Measurements from ENCODE around the gene SMTN.

SMTN gene

GRCh38 chr22:31081963-31082605, 966 bp downstream of the SMTN start:
- no peaks in the 10 kb centered on the region for H3K9me3 ChIP-seq (ENCODE audit: control extremely low read depth in 1 of 5, control insufficient read depth in 4 of 5, insufficient read depth in 2 of 5, low read depth in 1 of 5, low read length in 4 of 5)
- H3K36me3 ChIP-seq (ENCODE audit: control insufficient read depth in 4 of 4, insufficient read depth in 4 of 4, low read length in 3 of 4) = no peaks in the 10 kb centered on the region
- no peak overlapping the region for H3K27ac ChIP-seq (ENCODE audit: insufficient read depth in 1 of 2, low read depth in 1 of 2, low read length in 2 of 2, poor library complexity in 1 of 2, severe bottlenecking in 2 of 2)
- peaks cover 2 to 53% (median 47%) of the 10 kb centered on the region in 4 experiments for H3K4me1 ChIP-seq (ENCODE audit: control extremely low read depth in 1 of 4, control insufficient read depth in 4 of 4, insufficient read depth in 4 of 4, low read length in 3 of 4)
- 94% methylated on average over 4 of the region's 6 CpGs for WGBS (ENCODE audit: insufficient coverage)
- CTCF ChIA-PET = interaction anchor here (0.8 to 6.9 kb wide), 10 partner anchors 9 to 206 kb away, joined by 3 to 48 read pairs (median 4); no protein-coding TSS in a partner anchor
- peak overlapping the region in 5 of 7 experiments; percentile 81 to 88 (median 87) for H3K4me3 ChIP-seq (ENCODE audit: control insufficient read depth in 1 of 7, extremely low read depth in 1 of 7, insufficient read depth in 4 of 7, low read depth in 2 of 7, low read length in 6 of 7)
- POLR2A ChIA-PET = interaction anchor here (2.3 kb wide), 1 partner anchor 113 kb away, joined by 5 read pairs; the partner anchor contains the start of genes MORC2 and TUG1
- no peaks in the 10 kb centered on the region for H3K27me3 ChIP-seq (replicated peaks in 2 of 5; ENCODE audit: control insufficient read depth in 4 of 5, insufficient read depth in 5 of 5, low read length in 4 of 5)
- no peak for DNase-seq

DNA sequence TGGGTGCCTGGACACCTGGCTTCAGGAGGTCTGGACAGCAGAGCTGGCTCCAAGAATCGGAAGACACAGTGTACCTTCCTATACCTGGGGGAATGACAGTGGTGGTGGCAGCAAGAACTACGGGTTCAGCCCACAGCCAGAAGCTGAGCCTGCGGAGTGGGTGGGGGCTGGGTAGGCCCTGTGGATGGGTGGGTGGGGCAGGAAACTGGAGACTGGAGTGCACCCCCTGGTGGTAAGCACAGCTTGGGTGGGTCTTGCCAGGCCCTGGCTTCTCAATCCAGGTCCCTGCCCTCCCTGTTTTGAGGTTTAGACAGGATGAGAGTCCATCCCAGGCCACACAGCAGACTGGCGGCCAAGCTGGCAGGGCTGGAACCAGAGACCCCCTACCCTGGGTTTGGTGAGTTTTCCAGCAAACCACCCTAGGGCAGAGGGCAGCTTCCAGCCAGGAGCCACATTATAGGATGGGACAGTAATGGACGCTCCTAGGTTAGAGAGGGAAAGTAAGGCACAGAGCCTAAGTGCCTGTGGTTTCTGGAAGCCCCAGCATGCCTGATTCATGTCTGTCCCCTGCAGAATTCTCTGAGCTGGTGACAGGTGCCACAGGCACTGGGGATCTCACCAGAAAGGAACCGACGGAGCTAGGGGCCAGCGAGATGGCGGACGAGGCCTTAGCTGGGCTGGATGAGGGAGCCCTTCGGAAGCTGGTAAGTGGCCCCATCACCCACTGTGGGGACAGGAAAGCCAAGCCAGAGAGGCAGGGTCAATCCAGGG, 1.7 kb downstream of the SMTN start:
- Histone ChIP-seq H3K9me3 (ENCODE audit: control extremely low read depth in 1 of 5, control insufficient read depth in 4 of 5, insufficient read depth in 2 of 5, low read depth in 1 of 5, low read length in 4 of 5) (no peaks in the 10 kb centered on the region), H3K4me3 (ENCODE audit: control insufficient read depth in 1 of 7, extremely low read depth in 1 of 7, insufficient read depth in 4 of 7, low read depth in 2 of 7, low read length in 6 of 7) (no peak overlapping the region), H3K4me1 (ENCODE audit: control extremely low read depth in 1 of 4, control insufficient read depth in 4 of 4, insufficient read depth in 4 of 4, low read length in 3 of 4) (peaks cover 2 to 53% (median 47%) of the 10 kb centered on the region in 4 experiments), H3K27ac (ENCODE audit: insufficient read depth in 1 of 2, low read depth in 1 of 2, low read length in 2 of 2, poor library complexity in 1 of 2, severe bottlenecking in 2 of 2) (no peak overlapping the region), H3K27me3 (replicated peaks in 2 of 5; ENCODE audit: control insufficient read depth in 4 of 5, insufficient read depth in 5 of 5, low read length in 4 of 5) (no peaks in the 10 kb centered on the region), H3K36me3 (ENCODE audit: control insufficient read depth in 4 of 4, insufficient read depth in 4 of 4, low read length in 3 of 4) (peaks cover 0 to under 1% (median 0%) of the 10 kb centered on the region in 4 experiments)
- DNase-seq = peak; percentile 76 to 84 (median 82)
- 85% methylated on average over 10 of the region's 11 CpGs for WGBS (ENCODE audit: insufficient coverage)
- ChIA-PET CTCF (interaction anchor here (0.8 to 6.9 kb wide), 12 partner anchors 9 to 206 kb away, joined by 3 to 48 read pairs (median 4); no protein-coding TSS in a partner anchor), POLR2A (interaction anchor here (1.2 to 2.3 kb wide), 2 partner anchors 113 to 114 kb away, joined by 3 to 5 read pairs; partner anchors contain the start of genes MORC2 and TUG1)

DNA sequence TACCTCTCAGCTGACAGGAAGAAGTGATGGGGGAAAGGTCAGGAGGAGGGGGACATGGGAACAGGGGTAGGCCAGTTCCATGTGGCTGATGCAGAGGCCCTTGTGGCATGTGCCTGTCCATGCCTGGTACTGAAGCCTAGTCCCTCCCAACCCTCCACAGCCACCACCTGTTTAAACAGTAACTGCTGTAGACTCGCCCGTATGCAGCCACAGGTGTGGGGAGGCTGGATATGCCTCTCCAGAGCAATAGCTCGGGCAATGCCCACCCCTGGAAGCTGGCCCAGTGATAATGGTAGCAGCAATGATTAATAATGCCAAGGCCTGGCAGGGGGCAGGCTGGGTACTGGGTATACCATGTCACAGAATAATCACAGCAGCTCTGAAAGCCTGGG, 2.3 kb downstream of the SMTN start:
- Histone ChIP-seq H3K27me3 (replicated peaks in 2 of 5; ENCODE audit: control insufficient read depth in 4 of 5, insufficient read depth in 5 of 5, low read length in 4 of 5) (no peaks in the 10 kb centered on the region), H3K4me1 (ENCODE audit: control extremely low read depth in 1 of 4, control insufficient read depth in 4 of 4, insufficient read depth in 4 of 4, low read length in 3 of 4) (peaks cover 2 to 53% (median 47%) of the 10 kb centered on the region in 4 experiments), H3K36me3 (ENCODE audit: control insufficient read depth in 4 of 4, insufficient read depth in 4 of 4, low read length in 3 of 4) (peaks cover 0 to 6% (median 3%) of the 10 kb centered on the region in 4 experiments), H3K27ac (ENCODE audit: insufficient read depth in 1 of 2, low read depth in 1 of 2, low read length in 2 of 2, poor library complexity in 1 of 2, severe bottlenecking in 2 of 2) (no peak overlapping the region), H3K9me3 (ENCODE audit: control extremely low read depth in 1 of 5, control insufficient read depth in 4 of 5, insufficient read depth in 2 of 5, low read depth in 1 of 5, low read length in 4 of 5) (no peaks in the 10 kb centered on the region), H3K4me3 (ENCODE audit: control insufficient read depth in 1 of 7, extremely low read depth in 1 of 7, insufficient read depth in 4 of 7, low read depth in 2 of 7, low read length in 6 of 7) (peak overlapping the region in 1 of 7 experiments; percentile 83)
- 100% methylated on average over 1 of the region's 3 CpGs for WGBS (ENCODE audit: insufficient coverage)
- ChIA-PET POLR2A (interaction anchor here (1.2 kb wide), 1 partner anchor 114 kb away, joined by 3 read pairs; no protein-coding TSS in a partner anchor), CTCF (interaction anchor here (0.9 to 6.9 kb wide), 12 partner anchors 9 to 340 kb away, joined by 3 to 48 read pairs (median 4); no protein-coding TSS in a partner anchor)
- DNase-seq = no peak

GRCh38 chr22:31083923-31084810, 3.0 kb downstream of the SMTN start:
- POLR2A ChIA-PET = no interaction called here
- H3K27ac ChIP-seq (ENCODE audit: insufficient read depth in 1 of 2, low read depth in 1 of 2, low read length in 2 of 2, poor library complexity in 1 of 2, severe bottlenecking in 2 of 2) = peak overlapping the region in 1 of 2 experiments; percentile 85
- DNase-seq = no peak

GRCh38 chr22:31084811-31085492, 3.8 kb downstream of the SMTN start:
- POLR2A ChIA-PET = interaction anchor here (1.2 kb wide), 1 partner anchor 116 kb away, joined by 3 read pairs; the partner anchor contains the start of genes MORC2 and TUG1

More at GRCh38 chr22:31083923-31084810, 3.0 kb downstream of the SMTN start:
- Histone ChIP-seq H3K4me3 (ENCODE audit: control insufficient read depth in 1 of 7, extremely low read depth in 1 of 7, insufficient read depth in 4 of 7, low read depth in 2 of 7, low read length in 6 of 7) (peak overlapping the region; percentile 64 to 92 (median 78)), H3K4me1 (ENCODE audit: control extremely low read depth in 1 of 4, control insufficient read depth in 4 of 4, insufficient read depth in 4 of 4, low read length in 3 of 4) (peaks cover 2 to 53% (median 47%) of the 10 kb centered on the region in 4 experiments), H3K36me3 (ENCODE audit: control insufficient read depth in 4 of 4, insufficient read depth in 4 of 4, low read length in 3 of 4) (peaks cover 0 to 10% (median 7%) of the 10 kb centered on the region in 4 experiments), H3K27me3 (replicated peaks in 2 of 5; ENCODE audit: control insufficient read depth in 4 of 5, insufficient read depth in 5 of 5, low read length in 4 of 5) (no peaks in the 10 kb centered on the region), H3K9me3 (ENCODE audit: control extremely low read depth in 1 of 5, control insufficient read depth in 4 of 5, insufficient read depth in 2 of 5, low read depth in 1 of 5, low read length in 4 of 5) (no peaks in the 10 kb centered on the region)
- WGBS (ENCODE audit: insufficient coverage) = 2% methylated on average over 15 of the region's 18 CpGs
- CTCF ChIA-PET = interaction anchor here (0.7 to 6.9 kb wide), 14 partner anchors 8 to 341 kb away, joined by 3 to 48 read pairs (median 3); partner anchors contain the start of genes MORC2 and TUG1

DNA sequence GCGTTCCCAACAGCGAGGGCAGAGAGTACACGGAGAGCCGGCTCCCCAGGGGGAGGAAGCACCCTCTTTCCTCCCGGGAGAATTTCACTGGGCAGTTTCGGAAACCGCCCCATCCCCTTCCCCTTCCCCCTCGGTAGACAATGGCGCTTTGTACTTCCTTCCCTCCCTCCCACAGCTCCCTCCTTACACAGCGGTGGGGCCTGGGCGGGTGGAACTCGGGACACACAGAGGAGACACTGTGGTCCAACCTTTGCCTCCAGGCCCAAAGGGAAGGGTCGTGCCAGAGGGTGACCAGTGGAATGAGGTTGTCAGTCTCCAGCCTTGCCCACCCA, 4.3 kb downstream of the SMTN start:
- no peak for DNase-seq
- H3K4me1 ChIP-seq (ENCODE audit: control extremely low read depth in 1 of 4, control insufficient read depth in 4 of 4, insufficient read depth in 4 of 4, low read length in 3 of 4) = peaks cover 0 to 51% (median 45%) of the 10 kb centered on the region in 4 experiments
- peaks cover 0 to 19% (median 10%) of the 10 kb centered on the region in 4 experiments for H3K36me3 ChIP-seq (ENCODE audit: control insufficient read depth in 4 of 4, insufficient read depth in 4 of 4, low read length in 3 of 4)
- peak overlapping the region in 1 of 2 experiments; percentile 85 for H3K27ac ChIP-seq (ENCODE audit: insufficient read depth in 1 of 2, low read depth in 1 of 2, low read length in 2 of 2, poor library complexity in 1 of 2, severe bottlenecking in 2 of 2)
- ChIA-PET CTCF (interaction anchor here (0.7 to 6.9 kb wide), 11 partner anchors 8 to 144 kb away, joined by 3 to 48 read pairs (median 3); no protein-coding TSS in a partner anchor), POLR2A (interaction anchor here (1.2 kb wide), 1 partner anchor 117 kb away, joined by 3 read pairs; the partner anchor contains the start of genes MORC2 and TUG1)
- 67% methylated on average over 1 of the region's 13 CpGs for WGBS (ENCODE audit: insufficient coverage)
- H3K27me3 ChIP-seq (replicated peaks in 2 of 5; ENCODE audit: control insufficient read depth in 4 of 5, insufficient read depth in 5 of 5, low read length in 4 of 5) = no peaks in the 10 kb centered on the region
- H3K4me3 ChIP-seq (ENCODE audit: control insufficient read depth in 1 of 7, extremely low read depth in 1 of 7, insufficient read depth in 4 of 7, low read depth in 2 of 7, low read length in 6 of 7) = peak overlapping the region; percentile 64 to 92 (median 78)
- H3K9me3 ChIP-seq (ENCODE audit: control extremely low read depth in 1 of 5, control insufficient read depth in 4 of 5, insufficient read depth in 2 of 5, low read depth in 1 of 5, low read length in 4 of 5) = no peaks in the 10 kb centered on the region

More at GRCh38 chr22:31084811-31085492, 3.8 kb downstream of the SMTN start:
- Histone ChIP-seq H3K36me3 (ENCODE audit: control insufficient read depth in 4 of 4, insufficient read depth in 4 of 4, low read length in 3 of 4) (peaks cover 0 to 17% (median 9%) of the 10 kb centered on the region in 4 experiments), H3K4me3 (ENCODE audit: control insufficient read depth in 1 of 7, extremely low read depth in 1 of 7, insufficient read depth in 4 of 7, low read depth in 2 of 7, low read length in 6 of 7) (peak overlapping the region; percentile 64 to 92 (median 78)), H3K27me3 (replicated peaks in 2 of 5; ENCODE audit: control insufficient read depth in 4 of 5, insufficient read depth in 5 of 5, low read length in 4 of 5) (no peaks in the 10 kb centered on the region), H3K9me3 (ENCODE audit: control extremely low read depth in 1 of 5, control insufficient read depth in 4 of 5, insufficient read depth in 2 of 5, low read depth in 1 of 5, low read length in 4 of 5) (no peaks in the 10 kb centered on the region), H3K4me1 (ENCODE audit: control extremely low read depth in 1 of 4, control insufficient read depth in 4 of 4, insufficient read depth in 4 of 4, low read length in 3 of 4) (peaks cover 2 to 53% (median 47%) of the 10 kb centered on the region in 4 experiments), H3K27ac (ENCODE audit: insufficient read depth in 1 of 2, low read depth in 1 of 2, low read length in 2 of 2, poor library complexity in 1 of 2, severe bottlenecking in 2 of 2) (peak overlapping the region; percentile 50 to 85)
- CTCF ChIA-PET = interaction anchor here (0.7 to 6.9 kb wide), 17 partner anchors 7 to 148 kb away, joined by 3 to 48 read pairs (median 3); partner anchors contain the start of genes MORC2 and TUG1
- peak; percentile 77 to 88 (median 85) for DNase-seq
- 0% methylated on average over 52 of the region's 69 CpGs for WGBS (ENCODE audit: insufficient coverage)

Data from common myeloid progenitor, CD34-positive (primary cell).